Left colon (tissue), 2 donors: ENCODE data around the gene DNAJB13. TPM values are rescaled to one million over a fixed set of nuclear protein-coding genes. Genes with fewer than 3 reads are reported as not detected.
"Not testable (repeated sequence)": the region's sequence is repeated elsewhere in the genome, so short reads cannot be mapped to it uniquely, and the experiment has no call there.

Experiments used
- ATAC-seq: fragments of 200-7000 bp; cut with Tn5 transposase; one replicate; pipeline ENCODE4 v1.9.1; 2020; ENCODE audit warnings: mild to moderate bottlenecking, moderate library complexity
- DNase-seq, 2 donors: peaks; one replicate each; pipeline ENCODE4 v3.0.0-alpha.2; 2020
- intact Hi-C, 2 donors: fragments of 100-400 bp; cut with DNase I in 1 of 2; cut with micrococcal nuclease in 1 of 2; formaldehyde crosslinking; loops; one replicate each; pipeline versions ENCODE4 v1.11.2 to v1.14.0; 2022; cut with DNase I, micrococcal nuclease
- total RNA-seq, 2 donors: library from RNA; stranded (reverse); fragmentation: NEBNext Ultra II Directional; extraction: Animal tissue kit (Norgen Biotek cat#: 25700); gene quantifications; one replicate each; pipeline ENCODE4 v1.2.1, GENCODE V29; 2021
- donor health status: DM: no; HTN: no; CAD: no.
- donor health status: DM: yes; HTN: yes; CAD: no.

Gene DNAJB13
- total RNA-seq, 2 donors from 2014 or later = not detected

GRCh38 chr11:73972620-73973449 is 22.0 kb downstream of the DNAJB13 start:
- intact Hi-C loops = no loop called here
- DNase-seq (no peak), ATAC-seq (peak; percentile 34)

- ATAC-seq (no peak), DNase-seq (no peak)
- intact Hi-C loops = no loop called here
Measured at GRCh38 chr11:73974604-73975478, 24.0 kb downstream of the DNAJB13 start.

- no peak for DNase-seq
- no peak for ATAC-seq
- intact Hi-C loops = no loop called here
Measured at GRCh38 chr11:73975479-73975757, 24.6 kb downstream of the DNAJB13 start.

- intact Hi-C loops = no loop called here
- DNase-seq = peak in 1 of 2 donors; percentile 21
- ATAC-seq = no peak
Measured at GRCh38 chr11:73976451-73977151, 25.8 kb downstream of the DNAJB13 start.

GRCh38 chr11:73977856-73978519 is 27.2 kb downstream of the DNAJB13 start:
- ATAC-seq = no peak
- intact Hi-C loops = no loop called here
- peak in 1 of 2 donors; percentile 15 for DNase-seq

- DNase-seq = peak in 1 of 2 donors; percentile 17
- intact Hi-C loops = no loop called here
- ATAC-seq = no peak
Measured at GRCh38 chr11:73978576-73979086, 27.8 kb downstream of the DNAJB13 start.

GRCh38 chr11:73980001-73980961 is 29.5 kb downstream of the DNAJB13 start:
- intact Hi-C loops = no loop called here
- ATAC-seq = peak; percentile 61
- DNase-seq = peak; percentile 79 to 83

GRCh38 chr11:73981051-73981805 is 30.4 kb downstream of the DNAJB13 start:
- ATAC-seq = no peak
- peak in 1 of 2 donors; percentile 24 for DNase-seq
- intact Hi-C loops = no loop called here

GRCh38 chr11:73982595-73982989 is 31.8 kb downstream of the DNAJB13 start, which contains the start of gene UCP2:
Gene UCP2 (minus strand): TSS chr11:73982843. CDS start chr11:73978378, 4,465 bp downstream.
- ATAC-seq (peak; percentile 72), DNase-seq (peak; percentile 88 to 89)
- intact Hi-C loops = no loop called here

GRCh38 chr11:73982990-73983740 is 32.3 kb downstream of the DNAJB13 start:
- ATAC-seq = peak; percentile 84
- peak; percentile 91 to 96 for DNase-seq
- intact Hi-C loops = no loop called here

- peak in 1 of 2 donors; percentile 18 for DNase-seq
- no peak for ATAC-seq
- intact Hi-C loops = no loop called here
Measured at GRCh38 chr11:73983741-73984538, 33.1 kb downstream of the DNAJB13 start.

GRCh38 chr11:73985661-73986060 is 34.8 kb downstream of the DNAJB13 start:
- DNase-seq, intact Hi-C loops, ATAC-seq: not testable (repeated sequence)

- DNase-seq (peak in 1 of 2 donors; percentile 5), ATAC-seq (no peak)
- intact Hi-C loops = no loop called here
Measured at GRCh38 chr11:73988227-73988626, 37.4 kb downstream of the DNAJB13 start.

GRCh38 chr11:73989156-73989555 is 38.3 kb downstream of the DNAJB13 start:
- intact Hi-C loops = no loop called here
- ATAC-seq (no peak), DNase-seq (peak in 1 of 2 donors; percentile 4)

GRCh38 chr11:73990730-73991129 is 39.9 kb downstream of the DNAJB13 start:
- intact Hi-C loops = no loop called here
- ATAC-seq (no peak), DNase-seq (no peak)
